NK-92 (cell line): Measurements from ENCODE around the gene IFNL4.
"Not testable (repeated sequence)": the region's sequence is repeated elsewhere in the genome, so short reads cannot be mapped to it uniquely, and the experiment has no call there.

Source experiments
- DNase-seq: peaks from one replicate; lab custom pipeline; 2025; ENCODE audit not compliant: unreplicated experiment; lab: John Stamatoyannopoulos, UW

The IFNL4 gene

DNA sequence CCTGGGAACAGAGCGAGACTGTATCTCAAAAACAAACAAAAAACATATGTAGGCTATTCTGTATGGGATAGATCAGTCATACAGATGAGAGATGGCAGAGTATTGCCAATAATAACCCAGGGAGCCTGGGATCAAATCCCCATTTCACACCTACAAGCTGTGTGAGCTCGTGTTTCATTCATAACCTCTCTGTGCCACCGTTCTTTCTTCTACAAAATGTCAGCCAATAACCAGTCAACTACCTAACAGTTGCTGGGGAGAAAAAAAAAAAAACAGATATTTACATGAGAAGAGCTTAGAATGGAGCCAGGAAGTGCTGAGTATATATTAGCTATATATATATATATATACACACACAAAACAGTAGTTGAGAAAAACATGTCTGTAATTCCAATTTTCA lies 13.0 kb upstream of the IFNL4 start:
- DNase-seq = no peak

DNA sequence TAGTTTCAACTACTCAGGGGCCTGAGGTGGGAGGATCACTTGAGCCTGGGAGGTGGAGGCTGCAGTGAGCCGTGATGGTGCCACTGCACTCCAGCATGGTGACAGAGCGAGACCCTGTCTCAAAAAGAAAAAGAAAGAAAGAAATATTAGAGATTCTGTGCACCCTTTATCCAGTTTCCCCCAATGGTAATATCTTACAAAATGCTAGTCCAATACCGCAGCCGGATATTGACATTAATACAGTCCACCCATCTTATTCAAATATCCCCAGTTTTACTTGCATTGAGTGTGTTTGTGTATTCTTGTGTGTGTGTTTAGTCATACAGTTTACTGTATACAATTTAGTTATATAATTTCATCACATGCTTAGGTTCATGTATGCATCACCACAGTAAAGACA lies 8.6 kb upstream of the IFNL4 start:
- no peak for DNase-seq

DNA sequence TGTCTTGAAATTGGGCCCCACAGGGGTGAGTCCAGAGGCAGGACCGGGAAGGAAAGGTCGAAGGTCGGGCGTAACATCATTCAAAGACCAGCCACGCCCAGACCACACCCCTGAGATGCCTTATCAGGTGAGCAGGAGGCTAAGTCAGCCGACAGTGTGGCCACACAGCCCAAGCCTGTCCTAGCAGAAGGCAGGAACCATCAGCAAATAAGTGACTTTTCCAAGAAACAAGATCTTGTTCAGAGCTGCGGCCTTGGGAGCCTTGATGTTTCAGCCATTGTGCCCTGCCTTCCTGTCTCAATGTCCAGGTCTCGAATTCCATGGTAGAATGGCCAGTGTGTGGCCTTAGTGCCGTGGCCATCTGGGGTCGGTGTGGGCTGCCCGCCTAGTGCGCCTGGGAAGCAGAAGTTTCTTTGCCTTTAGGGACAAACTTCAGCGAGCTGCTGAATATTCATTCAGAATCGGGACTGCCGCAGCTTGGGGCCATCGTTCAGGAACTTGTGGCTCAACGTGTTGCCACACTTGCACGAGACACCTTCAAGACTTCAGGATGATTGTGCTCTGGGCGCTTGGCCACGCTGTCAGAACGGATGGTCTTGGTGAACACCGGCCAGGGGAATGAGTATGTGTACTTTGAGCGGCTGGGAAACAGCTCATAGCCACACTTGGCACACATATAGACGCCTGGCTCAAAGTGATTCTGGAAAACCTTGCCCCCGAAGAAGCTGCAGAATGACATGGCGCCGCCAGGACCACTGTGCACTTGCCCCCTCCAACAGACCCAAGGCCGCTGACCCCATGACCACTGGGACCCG lies 6.1 kb upstream of the IFNL4 start:
- DNase-seq = no peak

DNA sequence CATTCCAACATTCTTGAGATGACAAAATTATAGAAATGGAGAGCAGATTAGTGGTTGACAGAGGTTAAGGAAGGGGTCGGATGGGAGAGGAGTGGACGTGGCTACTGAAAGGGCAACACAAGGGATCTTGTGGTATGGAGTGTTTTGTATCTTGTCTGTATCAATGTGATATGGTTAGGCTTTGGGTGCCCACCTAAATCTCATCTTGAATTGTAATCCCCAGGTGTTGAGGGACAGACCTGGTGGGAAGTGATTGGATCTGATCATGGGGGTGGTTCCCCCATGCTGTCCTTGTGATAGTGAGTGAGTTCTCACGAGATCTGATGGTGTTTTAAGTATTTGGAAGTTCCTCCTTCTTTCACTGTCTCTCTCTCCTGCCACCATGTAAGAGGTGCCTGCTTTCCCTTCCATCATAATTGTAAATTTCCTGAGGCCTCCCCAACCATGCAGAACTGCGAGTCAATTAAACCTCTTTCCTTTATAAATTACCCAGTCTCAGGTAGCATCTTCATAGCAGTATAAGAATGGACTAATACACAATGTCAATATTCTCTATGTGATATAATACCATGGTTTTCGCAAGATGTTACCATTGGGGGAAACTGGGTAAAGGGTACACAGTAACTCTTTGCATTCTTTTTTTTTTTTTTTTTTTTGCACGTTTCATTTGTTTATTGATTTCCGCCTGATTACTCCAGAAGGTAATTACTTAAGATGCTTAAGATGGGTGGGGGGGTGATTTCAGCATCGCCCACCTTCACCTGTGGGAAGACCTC lies 4.9 kb upstream of the IFNL4 start:
- no peak for DNase-seq

DNA sequence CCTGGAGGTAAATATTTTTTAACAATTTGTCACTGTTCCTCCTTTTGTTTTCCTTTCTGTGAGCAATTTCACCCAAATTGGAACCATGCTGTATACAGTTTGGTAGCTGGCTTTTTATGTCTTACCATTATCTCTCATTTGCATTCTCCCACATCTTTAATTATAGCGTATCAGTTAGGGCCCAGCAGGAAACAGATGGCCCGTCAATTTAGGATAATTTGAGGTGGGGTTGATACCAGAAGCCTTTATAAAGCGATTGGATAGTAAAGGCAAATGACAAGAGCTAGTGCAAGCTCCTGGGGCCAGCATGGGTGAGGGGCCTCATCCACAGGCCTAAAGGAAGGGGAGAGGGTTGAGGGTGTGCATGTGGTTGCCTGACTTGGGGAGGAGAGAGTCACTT lies 3.8 kb upstream of the IFNL4 start:
- no peak for DNase-seq

DNA sequence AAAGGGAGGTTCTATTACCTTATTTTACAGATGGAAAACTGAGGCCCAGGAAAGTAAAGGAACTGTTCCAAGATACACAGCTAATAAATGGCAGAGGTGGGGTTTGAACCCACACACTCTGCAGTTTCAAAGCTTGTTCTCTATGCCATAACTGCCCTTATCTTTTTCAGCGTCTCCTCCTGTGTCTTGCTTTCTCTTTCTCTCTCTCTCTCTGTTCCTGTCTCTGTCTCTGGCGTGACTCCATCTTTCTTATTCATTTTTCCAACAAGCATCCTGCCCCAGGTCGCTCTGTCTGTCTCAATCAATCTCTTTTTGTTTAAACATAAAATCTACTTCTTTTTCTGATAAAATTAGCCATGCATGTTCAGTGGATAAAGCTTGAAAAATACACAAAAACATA lies 3.2 kb upstream of the IFNL4 start:
- DNase-seq = no peak

DNA sequence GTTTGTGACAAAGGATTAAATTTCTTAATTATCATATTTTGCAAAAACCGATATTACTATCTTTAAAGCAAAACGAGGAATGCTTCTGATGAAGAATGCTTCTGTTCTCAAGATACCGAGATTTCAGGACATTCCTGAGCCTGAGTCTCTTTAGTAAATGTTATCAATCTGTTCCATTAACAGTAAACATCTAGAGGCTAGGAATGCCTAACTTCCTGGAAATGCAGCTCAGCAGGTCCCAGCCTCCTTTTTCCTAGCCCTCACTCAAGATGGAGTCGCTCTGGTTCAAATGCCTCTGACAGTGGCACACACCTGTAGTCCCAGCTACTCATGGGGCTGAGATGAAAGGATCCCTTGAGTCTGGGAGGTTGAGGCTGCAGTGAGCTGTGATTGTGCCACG lies 2.4 kb upstream of the IFNL4 start:
- no peak for DNase-seq

DNA sequence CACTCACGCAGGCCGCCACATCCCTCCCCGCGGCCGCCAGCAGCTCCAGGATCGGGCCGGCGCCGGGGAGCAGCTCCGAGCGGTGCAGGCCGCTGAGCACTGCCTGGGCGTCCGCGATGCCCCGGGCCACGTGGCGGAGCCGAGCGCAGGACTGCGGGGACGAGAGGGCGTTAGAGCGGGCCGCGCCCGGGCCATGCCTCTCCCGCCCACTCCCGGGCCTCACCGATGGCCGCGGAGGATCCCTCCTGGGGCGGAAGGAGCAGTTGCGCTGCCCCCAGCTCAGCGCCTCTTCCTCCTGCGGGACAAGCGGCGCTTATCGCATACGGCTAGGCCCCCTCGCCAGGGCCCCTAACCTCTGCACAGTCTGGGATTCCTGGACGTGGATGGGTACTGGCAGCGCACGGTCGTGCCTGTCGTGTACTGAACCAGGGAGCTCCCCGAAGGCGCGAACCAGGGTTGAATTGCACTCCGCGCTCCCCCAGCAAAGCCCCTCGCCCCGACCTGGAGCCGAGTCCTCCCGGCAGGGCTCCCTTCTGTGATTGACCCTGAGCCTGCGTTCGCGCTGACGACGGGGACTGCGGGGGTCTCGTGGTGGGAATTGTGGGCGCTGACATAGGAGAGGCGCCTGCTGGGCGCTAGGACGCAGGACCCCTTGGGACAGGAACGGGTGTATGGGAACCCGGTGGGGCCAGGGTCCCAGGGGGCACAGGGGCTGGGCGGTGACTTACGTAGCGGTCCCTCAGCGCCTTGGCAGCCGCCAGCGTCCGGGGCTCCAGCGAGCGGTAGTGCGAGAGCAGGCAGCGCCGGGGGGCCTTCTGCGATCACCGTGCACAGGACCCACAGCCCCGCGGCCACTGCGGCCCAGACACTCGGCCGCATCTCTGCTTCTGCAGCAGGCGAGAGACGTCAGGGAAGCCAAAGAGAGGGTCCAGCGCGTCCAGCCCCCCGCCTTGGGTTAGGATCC lies 673 bp downstream of the IFNL4 start:
- no peak for DNase-seq

DNA sequence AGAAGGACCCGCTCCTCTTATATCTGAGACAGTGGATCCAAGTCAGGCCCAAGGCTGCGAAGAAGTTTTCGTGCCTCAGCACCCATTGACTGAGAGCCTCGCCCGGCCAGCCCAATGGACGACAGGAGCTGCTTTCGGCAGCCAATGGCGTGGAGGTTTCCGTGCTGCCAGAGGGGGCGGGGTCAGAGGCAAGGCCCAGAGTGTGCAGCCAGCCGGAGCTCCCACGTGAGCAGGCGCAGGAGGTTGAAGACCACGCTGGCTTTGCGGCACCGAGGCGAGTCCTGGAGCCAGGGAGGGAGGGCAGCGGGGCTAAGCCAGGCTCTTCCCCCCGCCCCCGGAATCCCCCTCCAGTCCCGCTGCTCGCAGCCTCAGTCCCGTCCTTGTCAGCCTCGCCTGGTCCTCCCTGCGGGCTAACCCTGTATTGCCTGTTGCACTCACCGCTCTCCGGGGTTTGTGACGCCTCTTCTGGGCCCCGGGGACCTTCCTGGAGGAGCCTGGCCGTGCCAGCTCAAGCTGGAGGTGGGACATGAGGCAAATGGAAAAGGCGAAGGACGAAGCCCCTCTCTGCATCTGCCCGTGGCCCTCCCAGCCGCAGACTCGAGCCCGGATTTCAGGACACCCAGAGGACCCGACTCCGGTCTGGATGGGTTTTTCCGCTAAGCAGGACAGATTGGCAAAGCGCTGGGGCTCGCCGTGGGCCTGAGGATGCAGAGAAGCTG lies 1.5 kb downstream of the IFNL4 start:
- DNase-seq = no peak

DNA sequence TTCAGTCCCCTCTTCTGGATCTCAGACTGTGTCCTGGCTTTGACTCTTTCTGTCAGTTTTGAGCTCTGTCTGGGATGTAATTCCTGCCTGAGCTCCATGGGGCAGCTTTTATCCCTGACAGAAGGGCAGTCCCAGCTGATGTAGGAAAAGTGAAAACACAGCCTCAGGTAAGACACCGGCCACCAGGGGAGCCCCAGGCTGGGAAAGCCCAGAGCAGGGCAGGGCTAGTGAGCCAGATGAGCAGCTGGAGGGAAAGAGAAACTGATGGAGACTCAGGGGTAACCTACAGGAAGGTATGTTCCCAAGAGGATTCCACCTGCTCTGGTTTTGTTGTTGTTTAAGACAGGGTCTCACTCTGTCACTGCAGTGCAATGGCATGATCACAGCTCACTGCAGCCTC lies 3.5 kb downstream of the IFNL4 start:
- DNase-seq = not testable (repeated sequence)

DNA sequence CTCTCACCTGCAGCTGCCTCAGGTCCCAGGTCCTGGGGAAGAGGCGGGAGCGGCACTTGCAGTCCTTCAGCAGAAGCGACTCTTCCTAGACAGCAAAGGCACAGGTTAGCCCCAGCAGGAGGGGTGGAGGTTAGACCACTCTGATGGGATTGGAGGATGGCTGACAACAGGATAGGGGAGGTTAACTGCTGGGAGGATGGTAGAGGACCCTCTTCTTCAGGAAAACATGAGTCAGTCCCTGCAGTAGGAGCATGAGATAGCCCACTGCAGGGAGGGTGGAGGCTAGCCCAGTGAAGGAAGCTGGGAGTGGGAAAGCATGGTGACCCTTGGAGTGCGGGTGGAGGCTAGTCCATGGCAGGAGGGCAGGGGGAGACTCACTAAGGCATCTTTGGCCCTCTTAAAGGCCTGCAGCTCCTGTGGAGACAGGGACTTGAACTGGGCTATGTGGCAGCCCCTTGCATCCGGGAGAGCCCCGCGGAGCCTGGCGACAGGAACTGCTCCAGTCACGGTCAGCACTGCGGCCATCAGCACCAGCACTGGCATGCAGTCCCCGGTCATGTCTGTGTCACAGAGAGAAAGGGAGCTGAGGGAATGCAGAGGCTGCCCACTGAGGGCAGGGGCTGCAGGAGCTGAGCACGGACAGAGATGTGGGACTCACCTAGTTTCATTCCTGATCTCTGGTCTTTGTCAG lies 4.1 kb downstream of the IFNL4 start, which contains the start of gene IFNL3:
IFNL3 (minus strand) TSS at position 597 of the 691 bp plus-strand sequence; CDS start at position 558, 39 bp downstream.
- not testable (repeated sequence) for DNase-seq

DNA sequence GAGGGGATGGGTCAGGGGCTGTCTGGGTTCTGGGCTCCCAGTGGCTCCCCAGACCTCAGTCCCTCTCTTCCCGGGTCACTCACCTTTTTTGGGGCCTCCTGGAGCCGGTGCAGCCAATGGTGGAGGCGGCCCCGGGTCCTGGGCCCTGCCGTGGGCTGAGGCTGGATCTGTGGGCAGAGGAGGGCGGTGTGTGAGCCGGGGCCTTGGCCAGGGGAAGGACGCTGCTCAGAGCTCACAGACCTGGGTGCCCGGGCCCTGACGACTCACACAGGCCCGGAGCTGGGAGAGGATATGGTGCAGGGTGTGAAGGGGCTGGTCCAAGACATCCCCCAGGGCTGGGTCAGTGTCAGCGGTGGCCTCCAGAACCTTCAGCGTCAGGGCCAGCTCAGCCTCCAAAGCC lies 4.9 kb downstream of the IFNL4 start:
- DNase-seq = not testable (repeated sequence)

DNA sequence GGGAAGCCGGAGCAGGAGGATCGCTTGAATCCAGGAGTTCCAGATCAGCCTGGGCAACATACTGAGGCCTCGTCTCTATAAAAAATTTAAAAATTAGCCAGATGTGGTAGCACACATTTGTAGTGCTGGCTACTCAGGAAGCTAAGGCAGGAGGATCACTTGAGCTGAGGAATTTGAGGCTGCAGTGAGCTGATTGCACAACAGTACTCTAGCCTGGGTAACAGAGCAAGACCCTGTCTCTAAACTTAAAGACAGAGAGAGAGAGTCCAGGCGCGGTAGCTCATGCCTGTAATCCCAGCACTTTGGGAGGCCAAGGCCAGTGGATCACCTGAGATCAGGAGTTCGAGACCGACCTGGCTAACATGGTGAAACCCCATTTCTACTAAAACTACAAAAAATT lies 8.2 kb downstream of the IFNL4 start:
- DNase-seq = no peak

DNA sequence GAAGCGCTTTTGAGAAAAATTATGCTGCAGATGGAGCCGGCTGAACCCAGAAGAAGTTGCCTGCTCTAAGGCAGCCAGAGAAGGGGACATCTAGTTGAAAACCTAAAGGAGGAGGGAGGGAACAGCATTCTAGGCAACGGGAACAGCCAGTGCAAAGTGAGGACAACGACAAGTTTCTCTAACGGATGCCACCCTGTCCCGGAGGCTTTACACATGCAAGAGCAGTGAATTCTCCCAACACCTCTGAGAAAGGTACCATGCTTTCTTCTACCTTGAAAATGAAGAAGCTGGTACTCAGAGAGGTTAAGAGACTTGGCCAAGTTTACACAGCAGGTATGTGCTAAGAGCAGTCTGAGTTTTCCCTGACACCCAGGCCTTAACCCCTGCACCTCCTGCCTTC lies 9.7 kb downstream of the IFNL4 start:
- no peak for DNase-seq

DNA sequence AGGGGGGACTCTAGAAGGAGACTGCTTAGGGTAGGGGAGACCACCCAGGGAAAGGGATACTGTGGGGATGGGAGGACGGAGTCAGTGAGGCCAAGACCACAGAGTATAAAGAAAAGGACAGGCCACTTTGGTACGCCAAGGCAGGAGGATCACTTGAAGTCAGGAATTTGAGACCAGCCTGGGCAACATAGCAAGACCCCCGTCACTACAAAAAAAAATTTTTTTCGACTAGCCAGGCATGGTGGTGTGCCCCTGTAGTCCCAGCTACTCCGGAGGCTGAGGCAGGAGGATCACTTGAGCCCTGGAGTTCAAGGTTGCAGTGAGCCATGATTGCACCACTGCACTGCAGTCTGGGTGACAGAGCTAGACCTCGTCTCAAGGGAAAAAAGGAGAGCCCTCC lies 10.4 kb downstream of the IFNL4 start:
- DNase-seq = no peak

DNA sequence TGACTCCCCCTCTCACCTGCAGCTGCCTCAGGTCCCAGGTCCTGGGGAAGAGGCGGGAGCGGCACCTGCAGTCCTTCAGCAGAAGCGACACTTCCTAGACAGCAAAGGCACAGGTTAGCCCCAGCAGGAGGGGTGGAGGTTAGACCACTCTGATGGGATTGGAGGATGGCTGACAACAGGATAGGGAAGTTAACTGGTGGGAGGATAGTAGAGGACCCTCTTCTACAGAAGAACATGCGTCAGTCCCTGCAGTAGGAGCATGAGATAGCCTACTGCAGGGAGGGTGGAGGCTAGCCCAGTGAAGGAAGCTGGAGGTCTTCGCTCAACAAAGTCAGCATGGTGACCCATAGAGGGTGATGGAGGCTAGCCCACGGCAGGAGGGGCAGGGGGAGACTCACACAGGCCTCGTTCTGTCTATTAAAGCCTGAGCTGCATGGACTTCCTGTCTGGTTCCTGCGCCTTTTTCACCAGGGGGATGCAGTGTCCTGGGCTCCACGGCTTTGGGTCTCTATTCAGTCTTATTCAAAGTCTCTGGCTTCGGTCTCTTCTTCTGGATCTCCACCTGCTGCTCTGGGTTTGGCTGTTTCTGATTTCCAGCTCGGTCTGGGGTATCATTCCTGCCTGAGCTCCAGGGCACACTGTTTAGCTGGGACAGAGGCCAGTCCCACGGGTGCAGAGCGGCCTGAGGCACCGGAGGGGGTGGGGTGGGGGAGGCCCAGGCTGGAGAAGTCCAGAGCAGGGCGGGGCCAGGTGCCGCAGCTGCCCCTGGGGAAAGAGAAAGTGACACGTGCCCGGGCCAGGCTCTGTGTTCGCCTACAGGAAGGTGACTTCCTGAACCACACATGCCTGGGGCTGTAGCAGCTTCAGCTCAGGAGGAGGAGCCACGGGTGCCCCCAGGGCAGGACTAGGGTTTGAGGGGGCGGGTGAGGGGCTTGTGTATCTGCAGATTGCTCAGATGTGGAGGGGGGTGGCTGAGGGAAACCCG lies 11.2 kb downstream of the IFNL4 start:
- DNase-seq = no peak

DNA sequence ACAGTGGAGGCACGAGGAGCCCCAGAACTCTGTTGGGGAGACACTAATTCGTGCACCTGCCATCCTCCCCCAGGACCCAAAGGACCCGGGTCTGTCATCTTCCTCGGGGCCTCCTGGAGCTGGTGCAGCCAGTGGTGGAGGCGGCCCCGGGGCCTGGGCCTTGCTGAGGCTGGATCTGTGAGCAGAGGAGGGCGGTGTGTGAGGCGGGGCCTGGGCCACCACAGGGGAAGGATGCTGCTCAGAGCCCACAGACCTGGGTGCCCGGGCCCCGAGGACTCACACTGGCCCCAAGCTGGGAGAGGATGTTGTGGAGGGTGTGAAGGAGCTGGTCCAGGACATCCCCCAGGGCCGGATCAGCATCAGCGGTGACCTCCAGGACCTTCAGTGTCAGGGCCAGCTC lies 12.1 kb downstream of the IFNL4 start:
- DNase-seq = no peak

DNA sequence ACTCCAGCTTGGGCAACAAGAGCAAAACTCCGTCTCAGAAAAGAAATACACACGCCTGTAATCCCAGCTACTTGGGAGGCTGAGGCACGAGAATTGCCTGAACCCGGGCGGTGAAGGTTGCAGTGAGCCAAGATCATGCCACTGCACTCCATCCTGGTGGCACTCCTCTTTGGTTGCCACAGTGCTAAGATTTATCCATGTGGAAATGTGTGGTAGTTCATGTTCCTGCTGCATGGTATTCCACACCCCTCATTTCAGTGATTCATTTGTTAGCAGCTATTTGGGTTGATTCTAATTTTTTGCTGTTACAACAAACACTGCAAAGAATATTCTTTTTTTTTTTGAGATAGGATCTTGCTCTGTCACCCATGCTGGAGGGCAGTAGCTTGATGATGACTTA lies 15.9 kb downstream of the IFNL4 start:
- DNase-seq = no peak
